22Rv1 (cell line): ENCODE measurements around the gene TMEM167A.

Source experiments
- ZFX ChIP-seq: fragments of 450-650 bp; IDR thresholded peaks from 2 replicates; pipeline ENCODE4 v1.6.1; 2017; ENCODE audit warnings: antibody characterized with exemption, borderline replicate concordance
- TF ChIP-seq, protein P1 (sequence below): fragments of 450-650 bp; IDR thresholded peaks from 2 replicates; pipeline ENCODE4 v1.5.1; 2017; ENCODE audit warnings: mild to moderate bottlenecking

DNA sequence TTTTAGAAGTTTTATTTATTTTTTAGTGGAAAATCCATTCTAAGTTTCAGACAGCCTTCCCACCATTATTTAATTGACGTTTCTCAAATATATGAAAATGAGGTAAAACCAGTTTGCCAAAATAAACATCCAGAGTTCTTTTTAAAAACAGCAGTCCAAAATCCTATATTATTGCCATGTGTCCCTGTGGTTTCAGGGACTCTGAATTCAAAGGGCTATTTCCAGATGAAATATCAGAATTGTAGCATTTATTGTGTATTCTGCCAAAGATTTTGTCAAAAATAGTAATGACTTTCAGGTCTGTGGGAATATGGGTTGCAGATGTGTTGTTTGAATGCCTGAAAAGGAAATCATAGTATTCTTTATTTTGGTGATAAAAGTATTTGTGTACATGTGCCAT lies 41.8 kb upstream of the TMEM167A start:
- TF ChIP-seq, protein P1, sequence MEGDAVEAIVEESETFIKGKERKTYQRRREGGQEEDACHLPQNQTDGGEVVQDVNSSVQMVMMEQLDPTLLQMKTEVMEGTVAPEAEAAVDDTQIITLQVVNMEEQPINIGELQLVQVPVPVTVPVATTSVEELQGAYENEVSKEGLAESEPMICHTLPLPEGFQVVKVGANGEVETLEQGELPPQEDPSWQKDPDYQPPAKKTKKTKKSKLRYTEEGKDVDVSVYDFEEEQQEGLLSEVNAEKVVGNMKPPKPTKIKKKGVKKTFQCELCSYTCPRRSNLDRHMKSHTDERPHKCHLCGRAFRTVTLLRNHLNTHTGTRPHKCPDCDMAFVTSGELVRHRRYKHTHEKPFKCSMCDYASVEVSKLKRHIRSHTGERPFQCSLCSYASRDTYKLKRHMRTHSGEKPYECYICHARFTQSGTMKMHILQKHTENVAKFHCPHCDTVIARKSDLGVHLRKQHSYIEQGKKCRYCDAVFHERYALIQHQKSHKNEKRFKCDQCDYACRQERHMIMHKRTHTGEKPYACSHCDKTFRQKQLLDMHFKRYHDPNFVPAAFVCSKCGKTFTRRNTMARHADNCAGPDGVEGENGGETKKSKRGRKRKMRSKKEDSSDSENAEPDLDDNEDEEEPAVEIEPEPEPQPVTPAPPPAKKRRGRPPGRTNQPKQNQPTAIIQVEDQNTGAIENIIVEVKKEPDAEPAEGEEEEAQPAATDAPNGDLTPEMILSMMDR, result no peak
- TF ChIP-seq ZFX, result no peak
